Panc1 (cell line): ENCODE results near the gene LRFN2.

ENCODE experiments used
- CTCF ChIP-seq: fragments of 450-650 bp; IDR thresholded peaks from 2 replicates; pipeline ENCODE4 v1.5.1; 2017; ENCODE audit warnings: mild to moderate bottlenecking
- POLR2AphosphoS5 ChIP-seq: IDR thresholded peaks from 2 replicates; pipeline ENCODE4 v1.6.1; 2012; ENCODE audit warnings: mild to moderate bottlenecking, low read depth, low read length, moderate library complexity
- REST ChIP-seq, 2 experiments: IDR thresholded peaks; 2 replicates each; pipeline ENCODE4 v1.6.1; 2011 to 2012; ENCODE audit warnings: low read depth in 2 of 2, control low read depth in 1 of 2, low read length in 1 of 2, mild to moderate bottlenecking in 1 of 2, moderate library complexity in 1 of 2; ENCODE audit not compliant: insufficient read depth in 1 of 2

GRCh38 chr6:40550202-40551101 is 36.7 kb downstream of the LRFN2 start:
- TF ChIP-seq CTCF (peak; percentile 74), REST (IDR thresholded peaks at IDR 0.05; ENCODE audit: insufficient read depth in 1 of 2, low read depth in 2 of 2, low read length in 1 of 2) (no peak), POLR2AphosphoS5 (no peak)
